Measurements from ENCODE around the gene COL1A1.
A peak's percentile ranks its signal among the peaks of the same experiment; 100 is the strongest.

COL1A1 gene

GRCh38 chr17:50186661-50187393, 14.6 kb downstream of the COL1A1 start:
- no peak for DNase-seq (ENCODE audit: low read depth)

- DNase-seq (ENCODE audit: low read depth), result no peak
Measured at GRCh38 chr17:50185631-50186471, 15.6 kb downstream of the COL1A1 start.

- no peak for DNase-seq (ENCODE audit: low read depth)
Measured at GRCh38 chr17:50184611-50185398, 16.6 kb downstream of the COL1A1 start.

DNA sequence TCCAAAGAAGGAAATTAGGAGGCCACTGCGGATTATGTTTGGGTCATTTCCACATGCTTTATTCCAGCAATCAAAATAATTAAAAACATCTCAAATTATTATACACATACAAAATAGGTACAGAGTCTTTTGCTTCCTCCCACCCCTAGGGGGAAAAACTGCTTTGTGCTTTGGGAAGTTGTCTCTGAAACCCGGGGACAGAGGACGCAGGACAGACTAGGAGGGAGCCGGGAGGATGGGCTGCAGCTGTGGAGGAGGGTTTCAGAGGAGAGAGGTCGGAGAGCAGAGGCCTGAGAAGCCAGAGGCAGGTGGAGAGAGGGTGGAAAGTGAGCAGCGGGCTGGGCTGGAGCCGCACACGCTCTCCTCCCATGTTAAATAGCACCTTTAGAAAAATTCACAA, 17.4 kb downstream of the COL1A1 start:
- DNase-seq (ENCODE audit: low read depth), result no peak

- DNase-seq (ENCODE audit: low read depth), result no peak
Measured at GRCh38 chr17:50183421-50183994, 17.9 kb downstream of the COL1A1 start.

GRCh38 chr17:50182783-50183420, 18.5 kb downstream of the COL1A1 start:
- DNase-seq (ENCODE audit: low read depth), result no peak

GRCh38 chr17:50181591-50182560, 19.6 kb downstream of the COL1A1 start:
- no peak for DNase-seq (ENCODE audit: low read depth)

GRCh38 chr17:50181144-50181543, 20.3 kb downstream of the COL1A1 start:
- no peak for DNase-seq (ENCODE audit: low read depth)

- DNase-seq (ENCODE audit: low read depth), result no peak
Measured at GRCh38 chr17:50180620-50181019, 20.8 kb downstream of the COL1A1 start.

DNA sequence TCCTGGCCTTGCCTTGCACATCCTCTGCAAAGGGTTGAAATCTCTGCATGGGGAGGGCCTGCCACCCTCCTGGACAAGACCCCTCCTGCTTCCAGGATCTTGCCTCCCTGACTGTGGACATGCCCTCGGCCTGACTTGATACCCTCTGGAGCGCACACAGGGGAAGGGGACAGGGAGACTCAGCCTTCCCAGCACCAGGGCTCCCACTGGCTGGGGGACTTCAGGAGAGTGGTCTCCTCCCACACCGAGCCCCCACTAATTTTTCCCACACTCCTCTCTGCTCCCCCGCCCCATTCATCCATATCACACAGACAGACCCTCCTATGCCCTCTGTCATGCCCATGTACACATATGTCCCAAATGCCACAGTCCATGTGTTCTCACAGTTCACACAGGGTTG, 21.3 kb downstream of the COL1A1 start:
- DNase-seq (ENCODE audit: low read depth), result no peak

DNA sequence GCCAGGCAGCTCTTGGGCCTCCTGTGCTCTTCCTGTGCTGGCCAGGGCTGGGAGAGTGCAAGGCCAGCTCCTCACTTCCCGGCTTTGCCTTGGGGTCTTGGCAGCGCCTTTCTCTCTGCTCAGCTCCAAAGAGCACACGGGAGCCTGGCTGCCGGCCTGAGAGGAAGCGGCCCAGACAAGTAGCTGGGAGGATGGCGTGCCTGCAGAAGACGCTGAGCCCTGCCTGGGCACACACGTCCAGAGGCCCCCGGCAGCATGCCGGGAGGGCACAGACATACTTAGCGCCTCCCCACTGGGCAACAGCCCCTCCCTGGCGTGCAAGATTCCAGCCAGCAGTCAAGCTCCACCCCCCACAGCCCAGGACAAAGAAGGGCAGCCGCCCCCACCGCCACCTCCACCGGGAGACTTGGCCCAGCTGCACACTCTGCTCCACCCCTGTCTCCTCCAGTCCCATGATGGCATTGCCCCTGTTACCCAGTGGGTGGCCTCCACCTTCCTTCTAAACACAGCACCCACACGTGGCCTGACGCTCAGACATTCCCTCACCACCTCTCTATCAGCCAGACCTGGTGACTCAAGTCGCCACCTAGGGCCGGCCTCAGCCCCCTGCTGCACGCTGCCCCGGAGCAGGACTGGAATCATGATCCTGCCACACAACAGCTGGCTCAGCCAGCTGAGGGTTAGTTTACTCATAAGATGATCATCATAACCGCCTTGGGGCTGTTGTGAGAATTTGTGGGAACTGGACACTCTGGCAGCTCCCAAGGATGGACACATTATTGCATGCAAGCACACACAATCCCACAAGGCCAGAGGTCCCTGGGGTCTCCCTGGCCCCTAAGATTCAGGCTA, 23.2 kb downstream of the COL1A1 start:
- peak; percentile 34 for DNase-seq (ENCODE audit: low read depth)

DNA sequence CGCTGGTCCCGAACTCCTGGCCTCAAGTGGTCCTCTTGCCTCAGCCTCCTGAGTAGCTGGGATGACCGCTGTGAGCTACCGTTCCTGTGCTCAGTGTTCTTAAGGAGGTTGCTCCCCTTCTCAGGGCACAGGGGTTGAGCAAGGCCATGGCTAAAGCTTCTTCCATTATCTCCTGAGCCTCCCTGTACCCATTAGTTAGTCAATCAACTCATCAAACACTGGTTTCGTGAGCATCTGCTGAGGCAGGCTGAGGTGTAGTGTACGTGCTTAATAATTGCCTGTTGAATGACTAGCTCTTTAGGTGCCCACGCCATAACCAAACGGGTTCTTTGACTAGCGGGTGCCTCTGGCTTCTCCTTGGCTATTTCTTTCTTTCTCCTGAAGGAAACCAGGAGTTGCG, 24.0 kb downstream of the COL1A1 start:
- DNase-seq (ENCODE audit: low read depth), result no peak

GRCh38 chr17:50176559-50177357, 24.7 kb downstream of the COL1A1 start:
- no peak for DNase-seq (ENCODE audit: low read depth)

- DNase-seq (ENCODE audit: low read depth), result no peak
Measured at GRCh38 chr17:50175035-50175807, 26.2 kb downstream of the COL1A1 start.

DNA sequence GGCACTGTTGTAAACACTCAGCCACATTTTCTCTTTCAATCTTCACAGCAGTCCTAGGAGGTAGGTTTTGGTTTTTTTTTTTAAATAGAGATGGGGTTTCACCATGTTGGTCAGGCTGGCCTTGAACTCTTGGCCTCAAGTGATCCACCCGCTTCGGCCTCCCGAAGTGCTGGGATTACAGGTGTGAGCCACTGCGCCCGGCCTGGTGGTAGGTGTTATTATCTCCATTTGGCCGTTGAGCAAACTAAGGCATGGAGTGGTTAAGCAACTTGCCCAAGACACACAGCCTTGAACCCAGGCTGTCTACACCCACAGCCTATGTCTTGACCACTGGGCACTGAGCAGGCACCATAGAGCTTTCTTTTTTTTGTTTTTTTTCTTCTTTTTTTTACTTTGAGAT, 27.0 kb downstream of the COL1A1 start:
- DNase-seq (ENCODE audit: low read depth), result no peak

DNA sequence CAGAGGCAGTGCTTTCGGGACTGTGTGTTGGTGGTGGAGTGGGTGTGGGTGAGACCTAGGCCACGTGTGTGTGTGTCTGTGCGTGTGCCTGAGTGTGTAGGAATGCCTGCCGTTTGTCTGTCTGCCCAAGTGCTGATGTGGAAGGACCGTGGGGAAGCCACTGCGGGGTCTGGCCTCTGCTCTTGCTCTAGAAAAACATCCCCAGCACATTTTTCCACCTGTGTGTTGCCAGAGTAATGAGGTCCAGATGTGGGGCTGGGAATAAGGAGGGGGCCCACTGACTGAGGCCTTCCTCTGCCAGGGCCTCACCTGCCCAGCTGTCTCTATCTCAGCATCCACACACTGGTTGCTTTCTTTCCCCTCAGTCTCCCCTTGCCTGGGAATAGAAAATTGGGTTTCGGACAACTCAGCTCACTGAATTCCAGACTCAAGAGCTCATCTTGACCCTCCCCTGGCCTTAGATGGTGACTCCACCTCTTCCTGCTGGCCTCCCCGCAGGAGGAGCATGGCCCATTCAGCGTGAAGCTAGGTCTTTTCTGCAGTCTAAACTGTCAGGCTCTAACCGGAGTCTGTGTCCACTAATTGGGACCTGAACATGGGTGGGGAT, 28.0 kb downstream of the COL1A1 start:
- no peak for DNase-seq (ENCODE audit: low read depth)

DNA sequence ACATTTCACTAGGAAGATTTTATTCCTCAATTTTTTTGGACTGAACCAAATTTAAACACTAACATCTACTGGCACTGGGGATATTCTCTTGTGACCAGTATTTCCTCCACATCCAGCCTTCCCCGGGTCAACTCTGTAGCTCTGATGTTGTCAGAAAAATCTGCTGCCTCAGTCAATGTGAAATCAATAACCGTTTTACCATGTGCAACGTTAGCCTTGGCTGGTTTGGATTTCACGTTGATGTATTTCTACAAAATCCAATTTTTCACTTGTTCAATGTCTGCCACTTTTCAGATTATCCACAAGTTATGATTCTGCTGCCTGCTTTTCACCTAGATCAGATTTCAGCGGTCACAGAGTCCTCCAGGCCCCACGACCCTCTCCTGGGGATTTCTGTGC, 28.5 kb downstream of the COL1A1 start:
- no peak for DNase-seq (ENCODE audit: low read depth)

- no peak for DNase-seq (ENCODE audit: low read depth)
Measured at GRCh38 chr17:50172130-50172529, 29.3 kb downstream of the COL1A1 start.

Data from stimulated activated CD4-positive, alpha-beta T cell treated with anti-CD3 and anti-CD28 coated beads, Interleukin-2, amount 100 ng/mL, for 4 hours (primary cell).